ENCODE data around the gene DMTF1. TPM values are rescaled to one million over a fixed set of nuclear protein-coding genes. Genes with fewer than 3 reads are reported as not detected.

The DMTF1 gene
- total and polyA plus RNA-seq, 9 of the 15 experiments (the other 6 are each of a cell fraction or from before 2014, with no cell fraction given) = 25.7 to 208 (median 74.7) TPM

DNA sequence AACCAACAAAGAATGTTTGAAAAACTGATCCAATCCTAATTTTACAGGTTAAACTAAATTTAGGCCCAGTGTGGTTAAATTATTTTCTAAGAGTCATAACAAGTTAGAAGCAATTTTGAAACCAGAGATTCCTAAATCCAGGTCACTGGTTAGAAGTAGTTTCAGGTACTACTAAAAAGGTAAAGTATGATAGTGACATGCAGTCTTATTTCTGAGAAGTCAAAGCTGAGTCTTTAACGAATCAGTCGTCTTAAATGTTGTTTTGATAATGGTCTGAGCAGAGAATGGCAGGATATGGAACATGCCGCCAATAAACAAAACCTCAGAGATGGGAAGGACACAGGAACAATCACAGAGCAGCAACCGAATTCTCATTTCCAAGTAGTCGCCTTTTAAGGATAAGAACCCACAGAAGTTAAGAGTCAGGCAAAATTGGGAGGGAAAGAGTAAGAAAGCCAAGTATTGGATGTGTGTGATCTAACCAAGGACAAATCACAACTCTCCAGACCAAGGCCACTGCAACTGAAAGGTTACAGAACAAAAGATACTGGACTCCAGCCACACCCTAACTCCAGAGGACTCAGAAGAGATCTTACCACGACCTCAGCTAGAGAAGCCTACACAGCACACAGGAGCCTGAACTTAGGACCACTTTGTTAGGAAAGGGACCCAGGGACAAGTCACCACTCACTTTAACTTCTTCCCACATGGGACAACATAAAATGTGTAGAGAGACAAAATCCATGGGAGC is 47.6 kb downstream of the DMTF1 start:
- in situ Hi-C loops (cut with MboI) (no loop called here), intact Hi-C loops (cut with micrococcal nuclease) (no loop called here)
- H3K4me1 ChIP-seq (replicated peaks in 1 of 2; ENCODE audit: control insufficient read depth in 2 of 2, insufficient read depth in 2 of 2, low read length in 2 of 2) = no peaks in the 10 kb centered on the region
- H3K79me2 ChIP-seq (ENCODE audit: control insufficient read depth, insufficient read depth, low read length) = no peaks in the 10 kb centered on the region
- H3K9me1 ChIP-seq (ENCODE audit: control insufficient read depth, insufficient read depth, low read length) = no peaks in the 10 kb centered on the region
- whole genome bisulfite sequencing (ENCODE audit: insufficient coverage, low coverage, missing lambda C conversion rate) = 83% methylated on average over 6 of the region's 6 CpGs
- H3K9me3 ChIP-seq (replicated peaks; ENCODE audit: control insufficient read depth, insufficient read depth, low read depth, low read length) = peaks cover 2% of the 10 kb centered on the region
- no peak overlapping the region for H2AFZ ChIP-seq (ENCODE audit: low read depth, low read length)
- H3K36me3 ChIP-seq (ENCODE audit: control insufficient read depth, insufficient read depth, low read length) = peaks cover 48% of the 10 kb centered on the region
- no peak overlapping the region for H3K27ac ChIP-seq (ENCODE audit: extremely low read depth, low read depth, low read length)
- POLR2A ChIA-PET = interaction anchor here (1.0 kb wide), 1 partner anchor 13 kb away, joined by 3 read pairs; no protein-coding TSS in a partner anchor
- BruUV-seq (replicated peaks) = TSS peak; percentile 16
- ATAC-seq (peak; percentile 50), DNase-seq (ENCODE audit: extremely low read depth in 1 of 4, low spot score in 3 of 4) (no peak), FAIRE-seq (no peak)
- no peak overlapping the region for H3K9ac ChIP-seq (ENCODE audit: insufficient read depth in 1 of 2, low read depth in 2 of 2, low read length in 2 of 2)
- CTCF ChIA-PET (ENCODE audit: low intra/inter-chr PET ratio) = no interaction called here
- H3K4me3 ChIP-seq = no peak overlapping the region
- H4K20me1 ChIP-seq (replicated peaks; ENCODE audit: control insufficient read depth, insufficient read depth, low read length) = no peaks in the 10 kb centered on the region
- no peak overlapping the region for H3K4me2 ChIP-seq (ENCODE audit: insufficient read depth, low read length)
- H3K27me3 ChIP-seq (ENCODE audit: control insufficient read depth in 2 of 2, insufficient read depth in 2 of 2, low read length in 2 of 2) = no peaks in the 10 kb centered on the region
- no peak for TF ChIP-seq FUS (optimal IDR thresholded peaks at IDR 0.05; ENCODE audit: low read depth, low read length)
- TF ChIP-seq MYNN (IDR thresholded peaks at IDR 0.05) = no peak
- no peak for TF ChIP-seq MYNN (CRISPR knock-in tag; IDR thresholded peaks at IDR 0.05)
- TF ChIP-seq POLR2AphosphoS5 (IDR thresholded peaks at IDR 0.05; ENCODE audit: control insufficient read depth, insufficient read depth, low read depth, low read length) = 0 out of 2 replicates have a peak, but pooled peaks have one; percentile 38

DNA sequence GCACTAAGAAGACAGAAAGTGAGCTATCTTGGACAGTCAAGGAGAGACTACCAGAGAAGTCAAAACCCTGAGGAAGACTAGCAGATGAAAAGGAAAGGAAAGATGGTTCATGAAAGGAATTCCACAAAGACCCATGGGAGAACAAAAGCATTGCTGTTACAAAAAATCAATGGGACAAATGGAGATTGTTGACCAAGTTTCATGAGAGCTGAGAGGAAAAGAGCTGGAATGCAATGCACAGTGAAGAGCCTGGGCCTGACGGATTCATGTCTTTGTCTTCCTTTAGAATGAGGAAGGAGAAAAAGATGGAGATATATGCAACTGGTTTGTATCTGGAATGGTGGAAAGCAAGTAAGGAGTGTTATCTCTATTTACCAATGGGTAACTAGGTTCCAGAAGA is 50.0 kb downstream of the DMTF1 start:
- in situ Hi-C loops (cut with MboI) (no loop called here), intact Hi-C loops (cut with micrococcal nuclease) (no loop called here)
- H3K36me3 ChIP-seq (ENCODE audit: control insufficient read depth, insufficient read depth, low read length) = peaks cover 25% of the 10 kb centered on the region
- CTCF ChIA-PET (ENCODE audit: low intra/inter-chr PET ratio) = no interaction called here
- no peak overlapping the region for H3K27ac ChIP-seq (ENCODE audit: extremely low read depth, low read depth, low read length)
- no peak overlapping the region for H2AFZ ChIP-seq (ENCODE audit: low read depth, low read length)
- peaks cover 8% of the 10 kb centered on the region for H3K9me3 ChIP-seq (replicated peaks; ENCODE audit: control insufficient read depth, insufficient read depth, low read depth, low read length)
- H3K79me2 ChIP-seq (ENCODE audit: control insufficient read depth, insufficient read depth, low read length) = no peaks in the 10 kb centered on the region
- no peak for DNase-seq (ENCODE audit: extremely low read depth in 1 of 4, low spot score in 3 of 4)
- no peak overlapping the region for H3K4me2 ChIP-seq (ENCODE audit: insufficient read depth, low read length)
- POLR2A ChIA-PET = interaction anchor here (2.5 kb wide), 1 partner anchor 10 kb away, joined by 18 read pairs; no protein-coding TSS in a partner anchor
- no peaks in the 10 kb centered on the region for H4K20me1 ChIP-seq (replicated peaks; ENCODE audit: control insufficient read depth, insufficient read depth, low read length)
- no peaks in the 10 kb centered on the region for H3K27me3 ChIP-seq (ENCODE audit: control insufficient read depth in 2 of 2, insufficient read depth in 2 of 2, low read length in 2 of 2)
- no peak for ATAC-seq
- no peak for FAIRE-seq
- no peak for TF ChIP-seq ZC3H4 (CRISPR knock-in tag; IDR thresholded peaks at IDR 0.05; ENCODE audit: borderline replicate concordance)
- 0 out of 2 replicates have a peak, but pooled peaks have one; percentile 13 for TF ChIP-seq SUPT5H (IDR thresholded peaks at IDR 0.05)
- BruUV-seq (replicated peaks) = no TSS peak
- WGBS (ENCODE audit: insufficient coverage, low coverage, missing lambda C conversion rate) = 67% methylated on average over 1 of the region's 1 CpG
- no peaks in the 10 kb centered on the region for H3K4me1 ChIP-seq (replicated peaks in 1 of 2; ENCODE audit: control insufficient read depth in 2 of 2, insufficient read depth in 2 of 2, low read length in 2 of 2)
- H3K9ac ChIP-seq (ENCODE audit: insufficient read depth in 1 of 2, low read depth in 2 of 2, low read length in 2 of 2) = no peak overlapping the region
- no peak overlapping the region for H3K4me3 ChIP-seq
- no peaks in the 10 kb centered on the region for H3K9me1 ChIP-seq (ENCODE audit: control insufficient read depth, insufficient read depth, low read length)

Data from K562 (cell line).